Measurements from ENCODE around the gene PRSS50.

PRSS50 gene

DNA sequence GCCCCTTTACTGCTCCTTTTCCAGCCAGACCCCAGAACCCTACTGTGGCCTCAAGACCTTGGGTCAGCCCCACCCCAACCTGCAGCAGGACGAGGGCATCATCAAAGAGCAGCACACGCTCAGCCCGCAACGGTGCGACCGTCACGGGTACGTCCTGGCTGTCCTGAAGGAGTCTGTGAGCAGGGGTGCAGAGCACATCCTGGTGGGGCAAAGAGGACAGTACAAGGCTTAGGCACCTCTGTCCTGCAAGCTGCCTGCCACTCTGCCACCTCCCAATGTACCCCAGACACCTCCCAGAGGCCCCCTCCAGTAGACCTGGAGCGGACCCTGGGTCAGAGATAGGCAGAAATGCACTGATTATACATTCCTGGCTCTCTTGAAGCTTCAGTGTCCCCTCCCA lies 32.2 kb downstream of the PRSS50 start:
- no peak for TF ChIP-seq CTCF (conservative IDR thresholded peaks at IDR 0.05; ENCODE audit: low read length)
- no peak for DNase-seq (ENCODE audit: low read depth)
- H3K4me3 ChIP-seq (ENCODE audit: low read length) = no peak overlapping the region

GRCh38 chr3:46684891-46685290 lies 32.8 kb downstream of the PRSS50 start:
- no peak for TF ChIP-seq CTCF (conservative IDR thresholded peaks at IDR 0.05; ENCODE audit: low read length)
- H3K4me3 ChIP-seq (ENCODE audit: low read length) = no peak overlapping the region
- no peak for DNase-seq (ENCODE audit: low read depth)

GRCh38 chr3:46682974-46683373 lies 34.7 kb downstream of the PRSS50 start:
- no peak for TF ChIP-seq CTCF (conservative IDR thresholded peaks at IDR 0.05; ENCODE audit: low read length)
- no peak overlapping the region for H3K4me3 ChIP-seq (ENCODE audit: low read length)

DNA sequence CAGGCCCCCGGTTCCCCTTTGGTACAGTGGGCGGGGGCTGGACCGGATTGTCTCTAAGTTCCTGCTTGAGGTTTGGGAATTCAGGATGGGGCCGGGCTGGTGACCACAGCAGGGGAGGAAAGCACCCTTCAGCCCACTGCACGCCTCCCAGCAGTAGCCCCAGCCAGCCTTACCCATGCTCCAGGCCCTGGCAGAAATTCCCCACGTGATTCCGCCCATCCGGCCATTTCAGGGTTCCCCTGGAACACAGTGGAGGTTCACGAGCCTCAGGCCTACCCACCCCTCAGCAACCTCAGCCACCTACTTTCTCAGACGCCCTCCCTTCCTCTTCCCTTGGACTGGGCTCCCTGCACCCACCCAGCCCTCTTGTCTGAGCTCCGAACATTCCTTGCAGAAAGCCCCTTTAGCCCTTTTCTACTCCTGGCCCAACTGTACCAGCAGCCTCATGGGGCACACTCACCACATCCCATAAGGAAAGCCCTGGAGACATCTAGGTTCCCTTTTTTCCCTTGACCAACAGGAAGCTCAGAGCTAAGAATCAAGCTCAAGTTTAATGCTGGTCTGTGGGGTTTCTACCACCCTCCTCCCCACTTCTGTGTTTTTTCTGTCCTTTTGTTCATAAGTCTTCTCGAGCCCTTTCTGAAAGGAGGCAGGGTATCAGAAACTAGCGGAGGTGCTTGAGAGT lies 35.7 kb downstream of the PRSS50 start:
- H3K4me3 ChIP-seq (ENCODE audit: low read length) = no peak overlapping the region
- no peak for TF ChIP-seq CTCF (conservative IDR thresholded peaks at IDR 0.05; ENCODE audit: low read length)
- DNase-seq (ENCODE audit: low read depth) = no peak

More at GRCh38 chr3:46682974-46683373, 34.7 kb downstream of the PRSS50 start:
- no peak for DNase-seq (ENCODE audit: low read depth)

DNA sequence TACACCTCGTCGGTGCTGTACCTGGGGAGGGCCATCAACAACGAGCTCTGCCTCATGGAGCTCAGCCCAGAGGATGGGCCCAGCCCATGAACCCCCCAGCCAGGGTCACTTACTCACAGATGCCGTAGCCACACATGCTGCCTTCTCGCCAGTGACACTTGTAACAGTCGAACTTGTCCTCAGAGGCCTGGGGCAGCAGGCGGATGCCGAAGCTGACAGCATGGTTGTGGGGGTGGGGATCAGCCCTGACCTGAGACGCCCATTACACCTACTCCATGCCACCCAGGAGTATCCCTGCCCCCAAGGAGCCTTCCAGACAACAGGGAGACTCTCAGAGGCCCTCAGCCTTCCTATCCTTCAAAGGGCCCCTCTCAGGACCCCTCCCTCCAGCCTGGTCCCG lies 36.3 kb downstream of the PRSS50 start:
- DNase-seq (ENCODE audit: low read depth) = no peak
- H3K4me3 ChIP-seq (ENCODE audit: low read length) = no peak overlapping the region
- TF ChIP-seq CTCF (conservative IDR thresholded peaks at IDR 0.05; ENCODE audit: low read length) = no peak

DNA sequence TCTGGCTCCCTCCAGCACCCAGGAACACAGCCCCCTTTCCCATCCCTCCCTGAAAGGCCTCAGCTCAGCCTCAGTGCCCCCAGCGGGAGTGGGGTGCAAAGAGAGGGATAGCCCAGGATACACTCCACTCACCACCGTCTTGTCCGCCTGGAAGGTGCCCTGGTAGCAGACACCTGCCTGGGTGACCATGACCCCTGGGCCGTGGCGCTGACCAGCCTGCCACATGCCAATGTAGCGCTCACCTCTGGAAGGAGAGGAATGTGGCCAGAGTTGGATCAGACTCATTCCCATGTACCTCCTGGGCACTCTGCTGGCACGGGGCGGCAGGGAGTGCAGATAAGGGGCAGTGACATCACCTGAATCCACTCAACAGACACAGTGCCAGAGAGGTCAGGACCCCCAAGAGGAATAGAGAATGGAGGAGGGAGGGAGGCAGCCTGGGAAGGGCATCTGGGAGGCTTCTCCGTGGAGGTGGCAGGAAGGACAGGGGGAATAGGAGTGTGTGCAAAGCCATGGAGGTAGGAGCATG lies 37.3 kb downstream of the PRSS50 start:
- TF ChIP-seq CTCF (conservative IDR thresholded peaks at IDR 0.05; ENCODE audit: low read length) = no peak
- DNase-seq (ENCODE audit: low read depth) = no peak
- H3K4me3 ChIP-seq (ENCODE audit: low read length) = no peak overlapping the region

- TF ChIP-seq CTCF (conservative IDR thresholded peaks at IDR 0.05; ENCODE audit: low read length) = no peak
- no peak overlapping the region for H3K4me3 ChIP-seq (ENCODE audit: low read length)
- no peak for DNase-seq (ENCODE audit: low read depth)
These were observed 38.0 kb downstream of the PRSS50 start for GRCh38 chr3:46679681-46680080.
